KMS-11 (cell line): ENCODE measurements around the gene SRPRA.

Experiments
- H2AFZ ChIP-seq: fragments of 200-600 bp; sonication (generic); 2 replicates; pipeline ENCODE4 v1.6.1; 2016; ENCODE audit warnings: antibody characterized with exemption, mixed run types, low read depth
- H3K27ac ChIP-seq: fragments of 200-600 bp; sonication (generic); 2 replicates; pipeline ENCODE4 v1.6.1; 2016; ENCODE audit warnings: mild to moderate bottlenecking, mixed run types
- H3K27me3 ChIP-seq: fragments of 200-600 bp; sonication (generic); 2 replicates; pipeline ENCODE4 v1.6.1; 2017; ENCODE audit warnings: mild to moderate bottlenecking, low read depth, mixed run types, moderate library complexity; ENCODE audit not compliant: insufficient read depth
- H3K36me3 ChIP-seq: fragments of 200-600 bp; sonication (generic); 2 replicates; pipeline ENCODE4 v1.6.1; 2017; ENCODE audit warnings: mild to moderate bottlenecking, mixed run types; ENCODE audit not compliant: insufficient read depth
- H3K4me1 ChIP-seq: fragments of 200-600 bp; sonication (generic); 2 replicates; pipeline ENCODE4 v1.6.1; 2016; ENCODE audit warnings: mild to moderate bottlenecking, low read depth, mixed run types; ENCODE audit not compliant: poor library complexity, severe bottlenecking
- H3K4me2 ChIP-seq: fragments of 200-600 bp; sonication (generic); 2 replicates; pipeline ENCODE4 v1.7.0; 2016; ENCODE audit warnings: mild to moderate bottlenecking, mixed run types
- H3K4me3 ChIP-seq: fragments of 200-600 bp; sonication (generic); IDR thresholded peaks from 2 replicates; pipeline ENCODE4 v1.6.1; 2017; ENCODE audit warnings: low read depth, low read length, mixed read lengths; ENCODE audit not compliant: insufficient read depth
- H3K79me2 ChIP-seq: fragments of 200-600 bp; sonication (generic); 2 replicates; pipeline ENCODE4 v1.6.1; 2016; ENCODE audit warnings: low read depth, mixed run types; ENCODE audit not compliant: insufficient read depth
- H3K9ac ChIP-seq: fragments of 200-600 bp; sonication (generic); 2 replicates; pipeline ENCODE4 v1.6.1; 2016; ENCODE audit warnings: mild to moderate bottlenecking, mixed run types
- H4K20me1 ChIP-seq: fragments of 200-600 bp; sonication (generic); 2 replicates; pipeline ENCODE4 v1.6.1; 2016; ENCODE audit warnings: mild to moderate bottlenecking, mixed run types; ENCODE audit not compliant: insufficient read depth
- TF ChIP-seq, protein P1 (sequence below): fragments of 200-600 bp; sonication (generic); conservative IDR thresholded peaks from 2 replicates; pipeline ENCODE4 v1.6.1; 2017; ENCODE audit warnings: low read depth, mild to moderate bottlenecking, antibody characterized with exemption, low read length, moderate library complexity, mixed read lengths

The SRPRA gene

DNA sequence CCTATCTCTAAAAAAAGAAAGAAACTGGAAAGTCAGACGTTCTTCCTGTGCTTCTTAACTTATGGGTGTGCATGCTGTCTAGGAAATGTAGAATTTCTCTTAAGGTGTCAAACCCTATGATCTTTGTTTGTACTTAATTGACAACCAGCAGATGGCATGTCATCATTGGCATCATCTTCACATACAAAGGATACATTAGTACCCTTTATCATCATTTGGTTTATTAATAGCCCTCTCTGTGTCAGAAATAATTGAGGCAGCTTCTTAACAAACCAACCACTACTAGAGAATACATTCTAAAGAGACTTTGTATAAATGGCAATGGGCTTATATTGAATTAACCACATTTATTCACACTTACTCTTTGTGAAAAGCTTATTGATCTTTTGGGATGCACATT is 13.9 kb downstream of the SRPRA start:
- H3K27ac ChIP-seq: no peak overlapping the region
- TF ChIP-seq, protein P1, sequence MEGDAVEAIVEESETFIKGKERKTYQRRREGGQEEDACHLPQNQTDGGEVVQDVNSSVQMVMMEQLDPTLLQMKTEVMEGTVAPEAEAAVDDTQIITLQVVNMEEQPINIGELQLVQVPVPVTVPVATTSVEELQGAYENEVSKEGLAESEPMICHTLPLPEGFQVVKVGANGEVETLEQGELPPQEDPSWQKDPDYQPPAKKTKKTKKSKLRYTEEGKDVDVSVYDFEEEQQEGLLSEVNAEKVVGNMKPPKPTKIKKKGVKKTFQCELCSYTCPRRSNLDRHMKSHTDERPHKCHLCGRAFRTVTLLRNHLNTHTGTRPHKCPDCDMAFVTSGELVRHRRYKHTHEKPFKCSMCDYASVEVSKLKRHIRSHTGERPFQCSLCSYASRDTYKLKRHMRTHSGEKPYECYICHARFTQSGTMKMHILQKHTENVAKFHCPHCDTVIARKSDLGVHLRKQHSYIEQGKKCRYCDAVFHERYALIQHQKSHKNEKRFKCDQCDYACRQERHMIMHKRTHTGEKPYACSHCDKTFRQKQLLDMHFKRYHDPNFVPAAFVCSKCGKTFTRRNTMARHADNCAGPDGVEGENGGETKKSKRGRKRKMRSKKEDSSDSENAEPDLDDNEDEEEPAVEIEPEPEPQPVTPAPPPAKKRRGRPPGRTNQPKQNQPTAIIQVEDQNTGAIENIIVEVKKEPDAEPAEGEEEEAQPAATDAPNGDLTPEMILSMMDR: no peak
- H2AFZ ChIP-seq: no peak overlapping the region
- no peaks in the 10 kb centered on the region for H3K27me3 ChIP-seq
- no peaks in the 10 kb centered on the region for H4K20me1 ChIP-seq
- no peaks in the 10 kb centered on the region for H3K79me2 ChIP-seq
- no peak overlapping the region for H3K4me3 ChIP-seq
- no peak overlapping the region for H3K9ac ChIP-seq
- no peak overlapping the region for H3K4me2 ChIP-seq
- H3K36me3 ChIP-seq: no peaks in the 10 kb centered on the region
- H3K4me1 ChIP-seq: no peaks in the 10 kb centered on the region

DNA sequence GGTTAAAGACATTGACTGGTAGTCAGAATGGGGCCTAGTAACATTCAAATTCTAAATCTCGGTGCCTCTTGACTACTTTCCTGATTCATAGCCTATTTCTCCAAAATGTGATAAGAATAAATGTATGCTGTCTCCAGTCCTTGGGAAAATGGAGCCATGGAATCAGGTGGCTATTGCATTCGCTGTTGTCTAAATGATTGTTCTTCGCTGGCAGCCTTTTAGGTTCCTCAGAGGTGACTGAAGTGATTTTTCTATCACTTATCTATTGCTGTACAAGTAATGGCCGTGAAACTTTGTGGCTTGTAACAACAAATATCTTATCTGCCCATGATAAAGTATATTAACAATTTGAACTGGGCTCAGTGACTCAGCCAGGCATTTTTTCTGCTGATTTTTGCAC is 15.4 kb downstream of the SRPRA start:
- no peaks in the 10 kb centered on the region for H3K79me2 ChIP-seq
- no peak overlapping the region for H3K9ac ChIP-seq
- TF ChIP-seq, protein P1: no peak
- H3K36me3 ChIP-seq: no peaks in the 10 kb centered on the region
- no peaks in the 10 kb centered on the region for H3K4me1 ChIP-seq
- no peak overlapping the region for H3K27ac ChIP-seq
- H3K27me3 ChIP-seq: no peaks in the 10 kb centered on the region
- H3K4me2 ChIP-seq: no peak overlapping the region
- H2AFZ ChIP-seq: no peak overlapping the region
- no peaks in the 10 kb centered on the region for H4K20me1 ChIP-seq
- no peak overlapping the region for H3K4me3 ChIP-seq

DNA sequence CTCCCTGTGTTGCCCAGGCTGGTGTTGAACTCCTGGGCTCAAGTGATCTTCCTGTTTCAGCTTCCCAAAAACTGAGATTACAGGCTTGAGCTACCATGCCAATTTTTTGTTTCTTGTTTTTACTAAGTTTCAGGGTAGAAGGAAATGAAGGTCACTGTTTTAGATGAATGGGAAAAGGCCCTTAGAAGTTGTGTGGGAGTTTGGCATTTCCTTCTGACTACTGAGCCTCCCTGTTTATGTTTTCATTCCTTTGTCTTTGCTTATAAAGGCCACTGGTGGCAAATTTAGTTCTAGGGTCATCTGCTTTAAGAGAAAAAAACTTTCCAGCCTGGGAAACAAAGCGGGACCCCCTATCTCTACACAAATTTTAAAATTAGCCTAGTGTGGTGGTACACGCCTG is 22.1 kb downstream of the SRPRA start:
- Histone ChIP-seq H3K36me3 (no peaks in the 10 kb centered on the region), H2AFZ (no peak overlapping the region), H3K4me1 (no peaks in the 10 kb centered on the region), H3K79me2 (no peaks in the 10 kb centered on the region), H3K27me3 (no peaks in the 10 kb centered on the region), H3K9ac (no peak overlapping the region), H3K27ac (no peak overlapping the region), H3K4me2 (no peak overlapping the region), H3K4me3 (no peak overlapping the region), H4K20me1 (no peaks in the 10 kb centered on the region)
- TF ChIP-seq, protein P1: no peak

DNA sequence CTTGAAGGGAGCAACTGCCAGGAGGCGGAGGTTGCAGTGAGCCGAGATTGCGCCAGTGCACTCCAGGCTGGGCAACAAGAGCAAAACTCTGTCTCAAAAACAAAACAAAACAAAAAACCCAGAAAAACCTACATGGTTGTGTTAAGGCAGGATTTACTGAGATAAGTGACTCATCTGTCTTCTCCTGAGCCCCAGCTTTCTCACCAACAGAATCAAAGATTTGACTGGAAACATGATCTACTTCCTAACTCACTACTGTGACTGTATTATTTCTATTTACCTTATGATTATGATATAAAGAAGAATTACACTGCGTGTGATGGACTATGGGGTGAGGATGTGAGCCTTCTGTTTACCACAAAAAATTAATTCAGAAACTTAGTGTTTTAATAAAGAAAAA is 35.3 kb downstream of the SRPRA start:
- Histone ChIP-seq H3K9ac (no peak overlapping the region), H3K36me3 (peaks cover 5% of the 10 kb centered on the region; the same call in 1 of the 2 replicates)
- TF ChIP-seq, protein P1: no peak

More for the DNA sequence above, 35.3 kb downstream of the SRPRA start:
- Histone ChIP-seq H3K27me3 (no peaks in the 10 kb centered on the region), H3K4me2 (no peak overlapping the region), H4K20me1 (no peaks in the 10 kb centered on the region), H3K79me2 (no peaks in the 10 kb centered on the region), H2AFZ (no peak overlapping the region), H3K4me1 (peaks cover 8% of the 10 kb centered on the region), H3K4me3 (no peak overlapping the region), H3K27ac (no peak overlapping the region)
